DMS53 (cell line): ENCODE data around the gene KCNH4.
A peak's percentile ranks its signal among the peaks of the same experiment; 100 is the strongest.

Experiments used
- DNase-seq: peaks from one replicate; lab custom pipeline; 2025; lab: John Stamatoyannopoulos, UW

KCNH4 gene

GRCh38 chr17:42136654-42137051 is 44.3 kb downstream of the KCNH4 start:
- no peak for DNase-seq

- peak; percentile 95 for DNase-seq
These were observed 45.0 kb downstream of the KCNH4 start for GRCh38 chr17:42135664-42136653.

GRCh38 chr17:42135151-42135550 is 45.8 kb downstream of the KCNH4 start:
- DNase-seq, result no peak

- peak; percentile 84 for DNase-seq
These were observed 47.4 kb downstream of the KCNH4 start for GRCh38 chr17:42133461-42134041.

- peak; percentile 45 for DNase-seq
These were observed 48.0 kb downstream of the KCNH4 start for GRCh38 chr17:42132941-42133340.

- no peak for DNase-seq
These were observed 48.9 kb downstream of the KCNH4 start for GRCh38 chr17:42131981-42132432.

- DNase-seq, result no peak
These were observed 49.7 kb downstream of the KCNH4 start for GRCh38 chr17:42131232-42131631.

GRCh38 chr17:42130310-42130936 is 50.5 kb downstream of the KCNH4 start:
- DNase-seq, result no peak

- no peak for DNase-seq
These were observed 51.7 kb downstream of the KCNH4 start for GRCh38 chr17:42129109-42129837.

- DNase-seq, result no peak
These were observed 53.5 kb downstream of the KCNH4 start for GRCh38 chr17:42127414-42127813.

GRCh38 chr17:42126836-42127235 is 54.1 kb downstream of the KCNH4 start:
- no peak for DNase-seq

GRCh38 chr17:42125565-42125964 is 55.4 kb downstream of the KCNH4 start:
- DNase-seq, result no peak

- peak; percentile 19 for DNase-seq
These were observed 56.7 kb downstream of the KCNH4 start for GRCh38 chr17:42124256-42124655.

- DNase-seq, result peak; percentile 88
These were observed 58.3 kb downstream of the KCNH4 start, which contains the start of gene HSPB9 for GRCh38 chr17:42122371-42123303. HSPB9 (plus strand) TSS chr17:42122804; CDS start chr17:42122851, 47 bp downstream.

GRCh38 chr17:42120770-42121769 is 59.9 kb downstream of the KCNH4 start, which contains the start of gene KAT2A:
KAT2A (minus strand) TSS chr17:42121367; CDS start chr17:42121304, 63 bp downstream.
- DNase-seq, result peak; percentile 89

GRCh38 chr17:42120161-42120769 is 60.7 kb downstream of the KCNH4 start:
- no peak for DNase-seq

GRCh38 chr17:42119301-42119700 is 61.6 kb downstream of the KCNH4 start:
- no peak for DNase-seq

GRCh38 chr17:42118545-42118944 is 62.4 kb downstream of the KCNH4 start:
- DNase-seq, result peak; percentile 63

- no peak for DNase-seq
These were observed 62.8 kb downstream of the KCNH4 start for GRCh38 chr17:42118126-42118510.
